ENCODE results near the gene CCDC57.

- TF ChIP-seq EZH2 (IDR thresholded peaks at IDR 0.05; ENCODE audit: borderline replicate concordance) (no peak), EZH2phosphoT487 (IDR thresholded peaks at IDR 0.05; ENCODE audit: low read depth, severe bottlenecking, unreplicated experiment) (no peak)
- TF ChIP-seq, protein P1, sequence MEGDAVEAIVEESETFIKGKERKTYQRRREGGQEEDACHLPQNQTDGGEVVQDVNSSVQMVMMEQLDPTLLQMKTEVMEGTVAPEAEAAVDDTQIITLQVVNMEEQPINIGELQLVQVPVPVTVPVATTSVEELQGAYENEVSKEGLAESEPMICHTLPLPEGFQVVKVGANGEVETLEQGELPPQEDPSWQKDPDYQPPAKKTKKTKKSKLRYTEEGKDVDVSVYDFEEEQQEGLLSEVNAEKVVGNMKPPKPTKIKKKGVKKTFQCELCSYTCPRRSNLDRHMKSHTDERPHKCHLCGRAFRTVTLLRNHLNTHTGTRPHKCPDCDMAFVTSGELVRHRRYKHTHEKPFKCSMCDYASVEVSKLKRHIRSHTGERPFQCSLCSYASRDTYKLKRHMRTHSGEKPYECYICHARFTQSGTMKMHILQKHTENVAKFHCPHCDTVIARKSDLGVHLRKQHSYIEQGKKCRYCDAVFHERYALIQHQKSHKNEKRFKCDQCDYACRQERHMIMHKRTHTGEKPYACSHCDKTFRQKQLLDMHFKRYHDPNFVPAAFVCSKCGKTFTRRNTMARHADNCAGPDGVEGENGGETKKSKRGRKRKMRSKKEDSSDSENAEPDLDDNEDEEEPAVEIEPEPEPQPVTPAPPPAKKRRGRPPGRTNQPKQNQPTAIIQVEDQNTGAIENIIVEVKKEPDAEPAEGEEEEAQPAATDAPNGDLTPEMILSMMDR (IDR thresholded peaks at IDR 0.05; ENCODE audit: poor library complexity), result no peak
Observed at GRCh38 chr17:82217120-82217529, 4.5 kb upstream of the CCDC57 start.

All from hepatocyte (in vitro differentiated cells).